PFSK-1 (cell line): ENCODE data around the gene TBXAS1.

ENCODE experiments used
- FOXP2 ChIP-seq: optimal IDR thresholded peaks from 2 replicates; pipeline ENCODE3; 2011; ENCODE audit warnings: borderline replicate concordance, control low read depth, inconsistent platforms; ENCODE audit not compliant: insufficient read depth; ENCODE audit errors: extremely low read length, extremely low read depth
- POLR2AphosphoS5 ChIP-seq: IDR thresholded peaks from 2 replicates; pipeline ENCODE4 v1.6.1; 2012; ENCODE audit warnings: low read depth, mild to moderate bottlenecking, control low read depth, low read length, moderate library complexity
- SIN3A ChIP-seq: IDR thresholded peaks from 2 replicates; pipeline ENCODE4 v1.6.1; 2012; ENCODE audit warnings: mild to moderate bottlenecking, low read length, moderate library complexity, borderline replicate concordance; ENCODE audit not compliant: insufficient read depth
- TAF1 ChIP-seq: IDR thresholded peaks from 2 replicates; pipeline ENCODE4 v1.6.1; 2012; ENCODE audit warnings: low read length, control low read depth, borderline replicate concordance; ENCODE audit not compliant: insufficient read depth
- TF ChIP-seq, protein P1 (sequence below), 2 experiments: IDR thresholded peaks; 2 replicates each; pipeline versions ENCODE4 v1.6.1 to v1.8.0; 2011 to 2012; ENCODE audit warnings: low read depth in 2 of 2, low read length in 2 of 2, control low read depth in 1 of 2, inconsistent platforms in 1 of 2, mild to moderate bottlenecking in 1 of 2, moderate library complexity in 1 of 2; ENCODE audit not compliant: insufficient read depth in 1 of 2

DNA sequence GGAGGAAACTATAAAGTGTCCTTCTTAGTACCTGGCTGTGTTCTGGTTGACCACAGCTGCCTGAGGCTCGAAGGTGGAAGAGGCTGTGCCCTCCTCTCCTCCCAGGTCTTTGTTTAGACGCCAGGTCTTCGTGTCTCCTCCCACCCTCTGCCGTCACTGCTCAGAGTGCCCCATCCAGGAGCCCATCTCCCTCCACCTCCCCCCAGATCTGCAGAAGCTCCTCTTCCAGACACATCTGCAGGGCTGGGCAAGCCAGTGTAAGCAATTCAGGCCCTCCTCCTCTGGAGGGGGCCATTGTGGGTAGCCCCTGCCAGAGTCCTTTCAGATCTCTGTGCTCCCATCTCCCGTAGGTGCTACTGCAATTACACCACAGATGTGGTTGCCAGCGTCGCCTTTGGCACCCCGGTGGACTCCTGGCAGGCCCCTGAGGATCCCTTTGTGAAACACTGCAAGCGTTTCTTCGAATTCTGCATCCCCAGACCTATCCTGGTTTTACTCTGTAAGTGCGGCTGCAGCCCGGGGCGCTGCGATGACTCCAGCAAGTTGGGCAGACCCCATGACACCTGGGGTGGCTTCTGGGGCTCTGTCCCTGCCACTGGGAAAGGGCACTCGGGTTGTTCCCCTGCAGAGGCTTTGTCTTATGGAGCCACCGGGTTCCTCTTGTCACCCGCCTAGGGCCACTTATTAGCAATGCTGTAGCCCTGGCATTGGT is 126.2 kb downstream of the TBXAS1 start:
- TF ChIP-seq POLR2AphosphoS5 (no peak), SIN3A (no peak), TAF1 (no peak), FOXP2 (no peak)
- TF ChIP-seq, protein P1, sequence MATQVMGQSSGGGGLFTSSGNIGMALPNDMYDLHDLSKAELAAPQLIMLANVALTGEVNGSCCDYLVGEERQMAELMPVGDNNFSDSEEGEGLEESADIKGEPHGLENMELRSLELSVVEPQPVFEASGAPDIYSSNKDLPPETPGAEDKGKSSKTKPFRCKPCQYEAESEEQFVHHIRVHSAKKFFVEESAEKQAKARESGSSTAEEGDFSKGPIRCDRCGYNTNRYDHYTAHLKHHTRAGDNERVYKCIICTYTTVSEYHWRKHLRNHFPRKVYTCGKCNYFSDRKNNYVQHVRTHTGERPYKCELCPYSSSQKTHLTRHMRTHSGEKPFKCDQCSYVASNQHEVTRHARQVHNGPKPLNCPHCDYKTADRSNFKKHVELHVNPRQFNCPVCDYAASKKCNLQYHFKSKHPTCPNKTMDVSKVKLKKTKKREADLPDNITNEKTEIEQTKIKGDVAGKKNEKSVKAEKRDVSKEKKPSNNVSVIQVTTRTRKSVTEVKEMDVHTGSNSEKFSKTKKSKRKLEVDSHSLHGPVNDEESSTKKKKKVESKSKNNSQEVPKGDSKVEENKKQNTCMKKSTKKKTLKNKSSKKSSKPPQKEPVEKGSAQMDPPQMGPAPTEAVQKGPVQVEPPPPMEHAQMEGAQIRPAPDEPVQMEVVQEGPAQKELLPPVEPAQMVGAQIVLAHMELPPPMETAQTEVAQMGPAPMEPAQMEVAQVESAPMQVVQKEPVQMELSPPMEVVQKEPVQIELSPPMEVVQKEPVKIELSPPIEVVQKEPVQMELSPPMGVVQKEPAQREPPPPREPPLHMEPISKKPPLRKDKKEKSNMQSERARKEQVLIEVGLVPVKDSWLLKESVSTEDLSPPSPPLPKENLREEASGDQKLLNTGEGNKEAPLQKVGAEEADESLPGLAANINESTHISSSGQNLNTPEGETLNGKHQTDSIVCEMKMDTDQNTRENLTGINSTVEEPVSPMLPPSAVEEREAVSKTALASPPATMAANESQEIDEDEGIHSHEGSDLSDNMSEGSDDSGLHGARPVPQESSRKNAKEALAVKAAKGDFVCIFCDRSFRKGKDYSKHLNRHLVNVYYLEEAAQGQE (IDR thresholded peaks at IDR 0.05; ENCODE audit: insufficient read depth in 1 of 2, low read depth in 2 of 2, low read length in 2 of 2) = no peak
